ENCODE measurements around the gene FOXN3. TPM values are rescaled to one million over a fixed set of nuclear protein-coding genes. Genes with fewer than 3 reads are reported as not detected.

The FOXN3 gene
- total and polyA plus RNA-seq, 2 experiments from 2014 or later = 98.9 to 167 TPM

DNA sequence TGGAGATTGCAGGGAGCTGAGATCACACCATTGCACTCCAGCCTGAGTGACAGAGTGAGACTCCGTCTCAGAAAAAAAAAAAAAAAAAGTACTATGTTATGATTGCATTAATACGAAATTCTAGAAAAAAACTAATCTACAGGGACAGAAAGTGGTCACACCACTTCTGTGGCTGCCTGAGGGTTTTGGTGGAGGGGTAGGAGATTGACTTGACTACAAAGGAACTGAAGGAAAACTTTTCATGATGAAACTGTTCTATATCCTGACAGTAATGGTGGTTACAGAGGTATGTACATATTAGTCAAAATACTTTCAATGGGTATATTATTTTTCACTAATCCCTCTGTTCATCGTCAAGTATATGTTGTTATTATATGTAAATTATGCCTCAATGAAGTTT is 42.1 kb downstream of the FOXN3 start:
- peaks cover 46% of the 10 kb centered on the region for H4K20me1 ChIP-seq (replicated peaks; ENCODE audit: insufficient read depth)
- H3K9me2 ChIP-seq (ENCODE audit: insufficient read depth) = no peaks in the 10 kb centered on the region
- H3K36me3 ChIP-seq (ENCODE audit: insufficient read depth) = no peaks in the 10 kb centered on the region
- peaks cover 100% of the 10 kb centered on the region for H3K79me2 ChIP-seq (replicated peaks; ENCODE audit: insufficient read depth)
- H3K27me3 ChIP-seq (ENCODE audit: insufficient read depth) = no peaks in the 10 kb centered on the region
- H3K4me1 ChIP-seq (ENCODE audit: insufficient read depth) = peaks cover 62% of the 10 kb centered on the region
- H3K4me3 Mint-ChIP-seq = no peak overlapping the region
- peaks cover 14% of the 10 kb centered on the region for H3K27me3 Mint-ChIP-seq (ENCODE audit: insufficient read depth, low read depth, poor library complexity)
- H3K36me3 Mint-ChIP-seq (ENCODE audit: low read depth) = peaks cover 55% of the 10 kb centered on the region
- H3K27ac ChIP-seq (ENCODE audit: low read depth) = no peak overlapping the region
- H3K4me1 Mint-ChIP-seq = peaks cover 52% of the 10 kb centered on the region
- ATAC-seq (no peak), DNase-seq (ENCODE audit: low spot score) (no peak)
- no peak for TF ChIP-seq ZNF462 (CRISPR knock-in tag; IDR thresholded peaks at IDR 0.05)
- no peak for TF ChIP-seq CTCF (conservative IDR thresholded peaks at IDR 0.05; ENCODE audit: low read depth in 2 of 2)
- no peak for TF ChIP-seq ZNF114 (CRISPR knock-in tag; IDR thresholded peaks at IDR 0.05)
- TF ChIP-seq EZH2 (IDR thresholded peaks at IDR 0.05; ENCODE audit: low read depth, unreplicated experiment) = no peak
- no peak for TF ChIP-seq CREB1 (CRISPR knock-in tag; IDR thresholded peaks at IDR 0.05; ENCODE audit: low read depth)
- TF ChIP-seq, protein P1, sequence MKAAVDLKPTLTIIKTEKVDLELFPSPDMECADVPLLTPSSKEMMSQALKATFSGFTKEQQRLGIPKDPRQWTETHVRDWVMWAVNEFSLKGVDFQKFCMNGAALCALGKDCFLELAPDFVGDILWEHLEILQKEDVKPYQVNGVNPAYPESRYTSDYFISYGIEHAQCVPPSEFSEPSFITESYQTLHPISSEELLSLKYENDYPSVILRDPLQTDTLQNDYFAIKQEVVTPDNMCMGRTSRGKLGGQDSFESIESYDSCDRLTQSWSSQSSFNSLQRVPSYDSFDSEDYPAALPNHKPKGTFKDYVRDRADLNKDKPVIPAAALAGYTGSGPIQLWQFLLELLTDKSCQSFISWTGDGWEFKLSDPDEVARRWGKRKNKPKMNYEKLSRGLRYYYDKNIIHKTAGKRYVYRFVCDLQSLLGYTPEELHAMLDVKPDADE (IDR thresholded peaks at IDR 0.05) = no peak
- TF ChIP-seq JUNB (IDR thresholded peaks at IDR 0.05; ENCODE audit: unreplicated experiment) = no peak
- TF ChIP-seq POLR2AphosphoS5 (IDR thresholded peaks at IDR 0.05; ENCODE audit: low read depth) = no peak
- no peak for TF ChIP-seq REST (IDR thresholded peaks at IDR 0.05; ENCODE audit: unreplicated experiment)
- no peak for TF ChIP-seq NANOG (IDR thresholded peaks at IDR 0.05; ENCODE audit: borderline replicate concordance)
- no peak for TF ChIP-seq STAT1 (IDR thresholded peaks at IDR 0.05; ENCODE audit: unreplicated experiment)
- no peak for TF ChIP-seq EZH2phosphoT487 (IDR thresholded peaks at IDR 0.05; ENCODE audit: unreplicated experiment)
- TF ChIP-seq ZNF331 (CRISPR knock-in tag; IDR thresholded peaks at IDR 0.05; ENCODE audit: low read depth) = no peak
- no peak overlapping the region for H3K4me3 ChIP-seq
- peaks cover 11% of the 10 kb centered on the region; the same call in 1 of the 2 replicates for H3F3A ChIP-seq (replicated peaks; ENCODE audit: low read depth)
- H3K4me2 ChIP-seq = no peak overlapping the region
- H2AFZ ChIP-seq = no peak overlapping the region
- no peak overlapping the region for H3K27ac Mint-ChIP-seq
- H3K9me3 Mint-ChIP-seq = peaks cover 6% of the 10 kb centered on the region; the same call in 2 of the 3 replicates

All from GM23338 (cell line).